Panc1 (cell line): ENCODE results near the gene ARHGEF37. TPM values are rescaled to one million over a fixed set of nuclear protein-coding genes. Genes with fewer than 3 reads are reported as not detected.

Experiments
- ATAC-seq: fragments of 200-7000 bp; cut with Tn5 transposase; 2 replicates; pipeline ENCODE4 v1.9.1; 2020; ENCODE audit warnings: mild to moderate bottlenecking, moderate library complexity
- BruUV-seq: library from RNA; stranded (reverse); fragments of 400-500 nt; replicated peaks from 2 replicates; lab custom pipeline; 2021; lab: Mats Ljungman, UMichigan
- CTCF ChIA-PET: fragments of 300-600 bp; sonication (Branson Sonifier 250); formaldehyde crosslinking; loops from one replicate; lab custom pipeline; 2022; ENCODE audit warnings: antibody characterized with exemption; lab: Charles Lee
- POLR2A ChIA-PET: fragments of 300-600 bp; sonication (Branson Sonifier 250); formaldehyde crosslinking; loops from one replicate; lab custom pipeline; 2022; ENCODE audit warnings: antibody characterized with exemption; lab: Charles Lee
- DNase-seq: peaks from one replicate; pipeline ENCODE4 v3.0.0-alpha.2; 2010; ENCODE audit warnings: low read depth, low spot score
- H3K27ac ChIP-seq: 2 replicates; pipeline ENCODE4 v1.5.1; 2011; ENCODE audit warnings: mild to moderate bottlenecking, low read length, inconsistent platforms
- H3K27me3 ChIP-seq: fragments of 200-500 bp; sonication (Bioruptor generic); 2 replicates; pipeline ENCODE4 v1.6.0; 2014; ENCODE audit warnings: low read length, inconsistent platforms; ENCODE audit not compliant: control insufficient read depth, insufficient read depth
- H3K36me3 ChIP-seq: fragments of 200-500 bp; sonication (Bioruptor generic); 2 replicates; pipeline ENCODE4 v1.5.1; 2014; ENCODE audit warnings: inconsistent platforms, mild to moderate bottlenecking, low read length, moderate library complexity; ENCODE audit not compliant: control insufficient read depth, insufficient read depth
- H3K4me1 ChIP-seq: 2 replicates; pipeline ENCODE4 v1.5.1; 2011; ENCODE audit warnings: inconsistent platforms, mild to moderate bottlenecking, low read length, moderate library complexity; ENCODE audit not compliant: control insufficient read depth, insufficient read depth
- H3K4me3 ChIP-seq, 2 experiments: 2 replicates each; pipeline ENCODE4 v1.5.1; 2011 to 2012; ENCODE audit warnings: low read depth in 2 of 2, low read length in 2 of 2, mild to moderate bottlenecking in 2 of 2, inconsistent platforms in 1 of 2, moderate library complexity in 1 of 2
- H3K9me3 ChIP-seq: fragments of 200-500 bp; sonication (Bioruptor generic); 2 replicates; pipeline ENCODE4 v1.5.1; 2014; ENCODE audit warnings: low read depth, mild to moderate bottlenecking, inconsistent platforms, low read length, moderate library complexity; ENCODE audit not compliant: control insufficient read depth, insufficient read depth
- CTCF ChIP-seq: fragments of 450-650 bp; IDR thresholded peaks from 2 replicates; pipeline ENCODE4 v1.5.1; 2017; ENCODE audit warnings: mild to moderate bottlenecking
- POLR2AphosphoS5 ChIP-seq: IDR thresholded peaks from 2 replicates; pipeline ENCODE4 v1.6.1; 2012; ENCODE audit warnings: mild to moderate bottlenecking, low read depth, low read length, moderate library complexity
- REST ChIP-seq, 2 experiments: IDR thresholded peaks; 2 replicates each; pipeline ENCODE4 v1.6.1; 2011 to 2012; ENCODE audit warnings: low read depth in 2 of 2, control low read depth in 1 of 2, low read length in 1 of 2, mild to moderate bottlenecking in 1 of 2, moderate library complexity in 1 of 2; ENCODE audit not compliant: insufficient read depth in 1 of 2
- SIN3A ChIP-seq: IDR thresholded peaks from 2 replicates; pipeline ENCODE4 v1.6.1; 2012; ENCODE audit warnings: low read depth, mild to moderate bottlenecking, low read length, moderate library complexity, borderline replicate concordance; ENCODE audit not compliant: insufficient read depth
- TCF7L2 ChIP-seq: IDR thresholded peaks from 2 replicates; pipeline ENCODE4 v1.6.1; 2011; ENCODE audit warnings: mild to moderate bottlenecking, low read depth, low read length, inconsistent platforms
- in situ Hi-C: cut with HindIII; loops from 2 replicates; pipeline ENCODE4 v1.10.0; 2016; ENCODE audit warnings: low sequenced_read_pairs, low pct_unique_long_range_greater_than_20kb
- intact Hi-C: fragments of 100-400 bp; cut with micrococcal nuclease; formaldehyde crosslinking; loops from one replicate; pipeline ENCODE4 v1.10.0; 2022; ENCODE audit not compliant: unreplicated experiment
- total RNA-seq: library from RNA; stranded (reverse); gene quantifications from one replicate; pipeline ENCODE4 v1.2.1, GENCODE V29; 2021; ENCODE audit not compliant: unreplicated experiment

ARHGEF37 gene
- total RNA-seq, 1 experiment from 2014 or later: 3.2 TPM

GRCh38 chr5:149640350-149640999 is 59.2 kb downstream of the ARHGEF37 start:
- H3K4me3 ChIP-seq: no peak overlapping the region
- no peaks in the 10 kb centered on the region for H3K36me3 ChIP-seq
- ChIA-PET POLR2A (no interaction called here), CTCF (interaction anchor here (1.0 to 1.6 kb wide), 2 partner anchors 18 to 190 kb away, joined by 3 read pairs; no protein-coding TSS in a partner anchor)
- H3K27me3 ChIP-seq: no peaks in the 10 kb centered on the region
- no peaks in the 10 kb centered on the region for H3K9me3 ChIP-seq
- no peak overlapping the region; the same call in 1 of the 2 replicates for H3K27ac ChIP-seq
- intact Hi-C loops (no loop called here), in situ Hi-C loops (no loop called here)
- TF ChIP-seq POLR2AphosphoS5 (no peak), SIN3A (no peak), TCF7L2 (no peak), CTCF (no peak), REST (IDR thresholded peaks at IDR 0.05; ENCODE audit: insufficient read depth in 1 of 2, low read depth in 2 of 2, low read length in 1 of 2) (no peak)
- DNase-seq (no peak), ATAC-seq (no peak)
- no TSS peak for BruUV-seq
- H3K4me1 ChIP-seq: no peaks in the 10 kb centered on the region

GRCh38 chr5:149641000-149641576 is 59.8 kb downstream of the ARHGEF37 start:
- in situ Hi-C loops: no loop called here
- H3K4me1 ChIP-seq: no peaks in the 10 kb centered on the region
- TF ChIP-seq TCF7L2: no peak
- no peak for TF ChIP-seq REST (IDR thresholded peaks at IDR 0.05; ENCODE audit: insufficient read depth in 1 of 2, low read depth in 2 of 2, low read length in 1 of 2)
- TF ChIP-seq CTCF: no peak
- BruUV-seq: no TSS peak
- ATAC-seq (no peak), DNase-seq (no peak)
- H3K27me3 ChIP-seq: no peaks in the 10 kb centered on the region
- H3K27ac ChIP-seq: no peak overlapping the region; the same call in 1 of the 2 replicates
- H3K4me3 ChIP-seq: no peak overlapping the region
- intact Hi-C loops: no loop called here
- ChIA-PET POLR2A (no interaction called here), CTCF (interaction anchor here (0.6 kb wide), 1 partner anchor 321 kb away, joined by 3 read pairs; no protein-coding TSS in a partner anchor)
- H3K9me3 ChIP-seq: no peaks in the 10 kb centered on the region
- H3K36me3 ChIP-seq: no peaks in the 10 kb centered on the region
